Measurements from ENCODE around the gene TRAK1.

The TRAK1 gene

DNA sequence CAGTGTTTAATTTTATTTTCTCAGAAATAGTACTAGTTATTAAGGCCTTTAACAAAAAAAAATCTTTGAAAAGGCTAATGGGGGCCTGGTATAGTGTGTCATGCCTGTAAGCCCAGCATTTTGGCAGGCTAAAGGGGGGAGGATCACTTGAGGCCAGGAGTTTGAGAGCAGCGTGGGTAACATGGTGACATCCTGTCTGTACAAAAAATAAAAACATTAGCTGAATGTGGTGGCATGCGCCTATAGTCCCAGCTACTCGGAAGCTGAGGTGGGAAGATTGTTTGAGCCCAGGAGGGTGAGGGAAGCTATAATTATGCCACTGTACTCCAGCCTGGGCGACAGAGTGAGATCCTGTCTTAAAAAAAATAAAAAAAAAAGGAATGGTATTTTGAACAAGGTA is 61.9 kb downstream of the TRAK1 start:
- TF ChIP-seq, protein P1, sequence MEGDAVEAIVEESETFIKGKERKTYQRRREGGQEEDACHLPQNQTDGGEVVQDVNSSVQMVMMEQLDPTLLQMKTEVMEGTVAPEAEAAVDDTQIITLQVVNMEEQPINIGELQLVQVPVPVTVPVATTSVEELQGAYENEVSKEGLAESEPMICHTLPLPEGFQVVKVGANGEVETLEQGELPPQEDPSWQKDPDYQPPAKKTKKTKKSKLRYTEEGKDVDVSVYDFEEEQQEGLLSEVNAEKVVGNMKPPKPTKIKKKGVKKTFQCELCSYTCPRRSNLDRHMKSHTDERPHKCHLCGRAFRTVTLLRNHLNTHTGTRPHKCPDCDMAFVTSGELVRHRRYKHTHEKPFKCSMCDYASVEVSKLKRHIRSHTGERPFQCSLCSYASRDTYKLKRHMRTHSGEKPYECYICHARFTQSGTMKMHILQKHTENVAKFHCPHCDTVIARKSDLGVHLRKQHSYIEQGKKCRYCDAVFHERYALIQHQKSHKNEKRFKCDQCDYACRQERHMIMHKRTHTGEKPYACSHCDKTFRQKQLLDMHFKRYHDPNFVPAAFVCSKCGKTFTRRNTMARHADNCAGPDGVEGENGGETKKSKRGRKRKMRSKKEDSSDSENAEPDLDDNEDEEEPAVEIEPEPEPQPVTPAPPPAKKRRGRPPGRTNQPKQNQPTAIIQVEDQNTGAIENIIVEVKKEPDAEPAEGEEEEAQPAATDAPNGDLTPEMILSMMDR (IDR thresholded peaks at IDR 0.05) = no peak
- Histone ChIP-seq H3K27ac (no peak overlapping the region), H3K4me3 (no peak overlapping the region)
- DNase-seq (ENCODE audit: low spot score) = no peak

DNA sequence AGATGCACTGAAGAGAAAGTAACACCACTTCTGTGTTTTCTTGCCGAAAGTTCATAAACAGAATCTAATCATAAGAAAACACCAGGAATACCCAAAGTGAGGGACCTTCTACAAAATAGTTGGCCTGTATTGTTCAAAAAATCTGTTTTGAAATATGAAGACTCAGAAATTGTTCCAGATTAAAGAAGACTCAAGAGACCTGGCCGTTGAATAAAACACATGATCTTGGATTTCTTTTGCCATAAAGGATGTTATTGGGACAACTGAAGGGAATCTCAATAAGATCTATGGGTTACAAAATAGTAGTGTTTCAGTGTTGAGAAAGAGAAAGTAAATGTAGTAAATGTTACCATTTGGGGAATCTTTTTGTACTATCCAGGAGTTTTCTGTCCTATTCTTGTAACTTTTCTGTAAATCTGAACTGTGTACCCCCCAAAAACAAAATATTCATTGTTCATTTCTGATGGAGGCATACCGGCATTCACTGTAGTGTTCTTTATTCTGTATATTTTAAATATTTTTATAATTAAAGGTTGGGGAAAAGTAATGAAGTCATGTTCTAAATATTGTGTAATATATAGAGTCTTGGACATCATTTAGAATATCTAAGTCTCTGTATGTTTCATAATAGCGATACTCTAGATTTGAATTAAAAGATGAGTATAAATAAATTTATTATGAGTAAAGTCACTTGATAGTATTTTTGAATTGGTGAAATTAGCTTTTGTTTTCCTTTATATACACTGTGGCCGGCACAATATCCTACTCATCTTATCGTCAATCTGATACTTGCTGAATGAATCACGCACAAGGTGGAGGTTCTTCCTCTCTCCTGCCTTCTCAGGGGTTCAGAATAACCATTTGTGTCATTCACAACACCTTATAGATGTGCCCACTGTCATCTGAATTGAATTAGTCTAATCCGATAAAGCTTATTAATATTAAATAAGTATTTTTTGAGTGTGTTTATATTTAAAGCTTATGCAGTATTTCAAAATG is 66.7 kb downstream of the TRAK1 start:
- TF ChIP-seq, protein P1 (IDR thresholded peaks at IDR 0.05) = no peak
- no peak for DNase-seq (ENCODE audit: low spot score)
- no peak overlapping the region for H3K27ac ChIP-seq
- no peak overlapping the region for H3K4me3 ChIP-seq

DNA sequence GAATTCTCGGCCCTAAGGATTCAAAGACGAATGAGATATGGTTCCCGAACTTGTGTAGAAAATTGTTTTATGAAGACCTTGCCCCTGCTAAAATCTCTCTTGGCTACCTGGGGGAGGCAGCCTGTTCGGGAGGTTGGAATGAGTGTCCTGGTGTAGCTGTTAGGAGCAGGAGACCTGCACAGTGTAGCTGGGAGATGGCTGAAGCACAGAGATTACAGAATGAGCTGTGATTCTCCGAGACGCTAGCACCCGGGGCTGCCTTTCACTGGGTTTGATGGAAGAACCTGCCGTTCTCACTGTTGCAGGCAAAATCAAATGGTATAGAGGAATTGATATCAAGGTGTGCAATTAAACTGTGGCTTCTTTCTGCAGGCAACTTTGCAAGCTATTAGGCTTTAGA is 68.0 kb downstream of the TRAK1 start:
- H3K27ac ChIP-seq = no peak overlapping the region
- TF ChIP-seq, protein P1 (IDR thresholded peaks at IDR 0.05) = no peak
- DNase-seq (ENCODE audit: low spot score) = no peak
- H3K4me3 ChIP-seq = no peak overlapping the region

DNA sequence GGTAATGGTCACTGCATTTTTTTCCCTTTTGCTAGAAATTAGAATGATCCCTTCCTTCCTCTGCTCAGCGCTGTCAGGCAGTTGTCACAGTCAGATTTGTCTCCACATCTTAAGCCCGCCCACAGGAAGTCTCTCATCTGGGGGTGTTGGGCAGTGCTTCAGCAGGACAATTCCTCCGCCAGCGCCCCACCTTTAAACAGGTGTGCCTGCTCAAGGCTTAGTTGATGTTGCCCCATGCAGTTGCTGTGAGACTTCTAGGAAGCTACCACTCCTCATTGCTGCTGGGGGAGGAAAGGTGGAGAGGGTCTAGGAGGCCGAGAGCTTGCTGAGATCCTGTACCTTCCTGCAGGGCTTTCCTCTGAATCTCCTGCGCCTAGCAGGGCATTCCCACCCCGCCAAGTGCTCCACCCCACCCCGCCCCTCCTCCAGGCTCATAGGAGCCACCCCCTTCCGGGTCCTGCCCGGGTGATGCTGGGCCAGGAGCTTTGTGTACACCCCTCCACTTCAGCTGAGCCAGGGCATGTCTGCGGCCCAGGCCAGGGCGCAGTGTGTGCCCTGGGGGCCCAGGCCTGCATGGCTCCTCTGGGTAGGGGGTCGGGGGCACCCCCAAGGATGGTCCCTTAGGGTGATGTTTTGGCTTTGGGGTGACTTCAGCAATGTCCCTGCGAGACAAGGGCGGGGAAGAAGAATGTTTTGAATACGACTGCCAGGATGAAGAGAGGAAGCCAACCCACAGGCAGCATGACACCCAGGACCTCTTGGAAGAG is 68.7 kb downstream of the TRAK1 start:
- DNase-seq (ENCODE audit: low spot score) = no peak
- peak overlapping the region; percentile 44 for H3K4me3 ChIP-seq
- TF ChIP-seq, protein P1 (IDR thresholded peaks at IDR 0.05) = no peak
- H3K27ac ChIP-seq = peak overlapping the region in 1 of 2 donors; percentile 51

DNA sequence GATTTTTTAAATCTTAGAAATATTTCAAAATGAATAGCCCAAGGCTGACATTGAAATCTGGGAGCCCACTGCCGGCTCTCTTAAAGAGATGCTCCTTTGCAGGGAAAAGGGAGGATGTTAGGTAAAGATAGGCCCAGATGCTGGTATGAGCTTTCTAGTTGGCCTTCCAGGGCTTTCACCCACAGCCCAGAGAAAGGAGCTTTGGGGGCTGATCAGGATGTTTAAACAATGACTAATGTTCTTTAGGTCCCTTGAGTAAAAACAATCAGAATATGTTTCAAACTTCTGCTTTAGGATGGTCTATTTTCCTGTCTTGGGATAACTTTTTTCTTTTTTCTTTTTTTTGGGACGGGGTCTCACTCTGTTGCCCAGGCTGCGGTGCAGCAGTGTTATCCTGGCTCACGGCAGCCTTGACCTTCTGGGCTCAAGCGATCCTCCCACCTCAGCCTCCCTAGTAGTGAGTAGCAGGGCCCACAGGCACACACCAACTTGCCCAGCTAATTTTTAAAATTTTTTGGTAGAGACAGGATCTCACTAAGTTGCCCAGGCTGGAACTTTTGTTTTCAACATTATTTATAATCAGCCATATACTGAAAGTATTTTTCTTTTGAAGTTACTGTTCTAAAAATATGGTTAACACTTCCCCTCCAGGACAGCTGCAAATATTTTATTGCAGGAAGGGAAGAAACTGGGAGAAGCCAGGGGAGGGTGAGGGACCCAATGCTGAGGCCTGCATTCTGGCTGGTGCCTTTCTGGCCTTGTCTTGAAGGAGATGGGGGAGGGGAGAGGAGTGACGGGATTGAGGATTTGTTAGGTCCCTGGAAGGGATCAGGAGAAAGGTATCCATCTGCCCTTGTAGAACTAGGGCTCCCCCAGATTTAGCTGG is 70.1 kb downstream of the TRAK1 start:
- DNase-seq (ENCODE audit: low spot score) = no peak
- TF ChIP-seq, protein P1 (IDR thresholded peaks at IDR 0.05) = no peak
- Histone ChIP-seq H3K27ac (no peak overlapping the region), H3K4me3 (no peak overlapping the region)

DNA sequence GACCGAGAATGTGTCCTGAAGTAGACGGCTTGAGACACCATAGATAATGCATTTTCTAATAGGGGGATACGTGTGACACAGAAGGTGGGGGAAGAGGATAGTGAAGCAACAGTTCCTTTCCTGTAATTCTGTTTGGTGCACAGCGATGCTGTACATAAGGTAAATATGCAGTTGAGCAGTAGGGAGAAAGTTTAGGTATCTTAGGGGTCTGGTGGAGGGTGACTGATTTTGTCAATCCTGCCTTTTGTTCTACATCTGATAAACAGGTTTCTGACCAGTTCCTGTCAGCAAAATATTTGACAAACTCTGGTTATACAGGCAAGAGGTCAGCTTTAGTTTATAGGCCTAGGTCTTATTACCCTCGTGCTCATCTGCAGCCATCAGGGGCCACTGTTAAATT is 71.3 kb downstream of the TRAK1 start:
- TF ChIP-seq, protein P1 (IDR thresholded peaks at IDR 0.05) = no peak
- no peak for DNase-seq (ENCODE audit: low spot score)
- Histone ChIP-seq H3K4me3 (no peak overlapping the region), H3K27ac (no peak overlapping the region)

All from coronary artery (tissue), 2 donors.